DND-41 (cell line): Measurements from ENCODE around the gene REXO4.

Experiments used
- CTCF ChIP-seq: IDR thresholded peaks from 2 replicates; pipeline ENCODE4 v1.5.1; 2012; ENCODE audit warnings: borderline replicate concordance, low read length, moderate library complexity, mild to moderate bottlenecking; ENCODE audit not compliant: poor library complexity, severe bottlenecking; ENCODE audit errors: extremely low read depth
- EZH2 ChIP-seq: IDR thresholded peaks from 3 replicates; pipeline ENCODE4 v1.6.1; 2012; ENCODE audit warnings: borderline replicate concordance, low read depth, mild to moderate bottlenecking, moderate library complexity, low read length, inconsistent platforms; ENCODE audit not compliant: severe bottlenecking

GRCh38 chr9:133377721-133378216 is 40.0 kb downstream of the REXO4 start:
- TF ChIP-seq CTCF, result no peak
- TF ChIP-seq EZH2, result no peak
